HEK293T (cell line): ENCODE data around the gene ZCCHC14.

Experiments used
- ARNT ChIP-seq: fragments of 450-650 bp; IDR thresholded peaks from 2 replicates; pipeline ENCODE4 v1.6.1; 2017; ENCODE audit warnings: mild to moderate bottlenecking
- CTBP1 ChIP-seq: fragments of 450-650 bp; IDR thresholded peaks from 2 replicates; pipeline ENCODE4 v1.6.1; 2016; ENCODE audit warnings: borderline replicate concordance
- ELF4 ChIP-seq: fragments of 450-650 bp; IDR thresholded peaks from 2 replicates; pipeline ENCODE4 v1.6.1; 2017; ENCODE audit warnings: antibody characterized with exemption
- FOXA1 ChIP-seq: fragments of 450-650 bp; IDR thresholded peaks from 2 replicates; pipeline ENCODE4 v1.6.1; 2016; ENCODE audit warnings: mild to moderate bottlenecking
- FOXM1 ChIP-seq: fragments of 450-650 bp; IDR thresholded peaks from 2 replicates; pipeline ENCODE4 v1.6.1; 2017; ENCODE audit warnings: mild to moderate bottlenecking, borderline replicate concordance
- HDGF ChIP-seq: fragments of 450-650 bp; IDR thresholded peaks from 2 replicates; pipeline ENCODE4 v1.6.1; 2017; ENCODE audit warnings: antibody characterized with exemption, borderline replicate concordance
- L3MBTL2 ChIP-seq: fragments of 450-650 bp; conservative IDR thresholded peaks from 2 replicates; pipeline ENCODE4 v1.6.1; 2016; ENCODE audit warnings: mild to moderate bottlenecking
- NFRKB ChIP-seq: fragments of 450-650 bp; IDR thresholded peaks from 2 replicates; pipeline ENCODE4 v1.6.1; 2016; ENCODE audit warnings: mild to moderate bottlenecking, moderate library complexity
- PKNOX1 ChIP-seq: fragments of 450-650 bp; IDR thresholded peaks from 2 replicates; pipeline ENCODE4 v1.6.1; 2016
- SP1 ChIP-seq: fragments of 450-650 bp; IDR thresholded peaks from 2 replicates; pipeline ENCODE4 v1.6.1; 2017
- SUZ12 ChIP-seq: fragments of 450-650 bp; IDR thresholded peaks from 2 replicates; pipeline ENCODE4 v1.6.1; 2016; ENCODE audit warnings: mild to moderate bottlenecking
- TARDBP ChIP-seq: fragments of 450-650 bp; IDR thresholded peaks from 2 replicates; pipeline ENCODE4 v1.6.1; 2016
- ZNF384 ChIP-seq: fragments of 450-650 bp; IDR thresholded peaks from 2 replicates; pipeline ENCODE4 v1.6.1; 2016

- TF ChIP-seq ELF4 (no peak), FOXA1 (no peak), ZNF384 (no peak), FOXM1 (no peak), SP1 (no peak), TARDBP (no peak), NFRKB (no peak), ARNT (no peak), SUZ12 (no peak), L3MBTL2 (no peak), PKNOX1 (no peak), HDGF (no peak), CTBP1 (no peak)
Observed at GRCh38 chr16:87484487-87485331, 8.1 kb downstream of the ZCCHC14 start.
